GM19455 (cell line): ENCODE results near the gene APOBEC3B.
"Not testable (repeated sequence)": the region's sequence is repeated elsewhere in the genome, so short reads cannot be mapped to it uniquely, and the experiment has no call there.

Experiments used
- ATAC-seq: cut with Tn5 transposase; IDR thresholded peaks from one replicate; pipeline ENCODE4 v1.9.1; 2021; ENCODE audit not compliant: unreplicated experiment

The APOBEC3B gene

DNA sequence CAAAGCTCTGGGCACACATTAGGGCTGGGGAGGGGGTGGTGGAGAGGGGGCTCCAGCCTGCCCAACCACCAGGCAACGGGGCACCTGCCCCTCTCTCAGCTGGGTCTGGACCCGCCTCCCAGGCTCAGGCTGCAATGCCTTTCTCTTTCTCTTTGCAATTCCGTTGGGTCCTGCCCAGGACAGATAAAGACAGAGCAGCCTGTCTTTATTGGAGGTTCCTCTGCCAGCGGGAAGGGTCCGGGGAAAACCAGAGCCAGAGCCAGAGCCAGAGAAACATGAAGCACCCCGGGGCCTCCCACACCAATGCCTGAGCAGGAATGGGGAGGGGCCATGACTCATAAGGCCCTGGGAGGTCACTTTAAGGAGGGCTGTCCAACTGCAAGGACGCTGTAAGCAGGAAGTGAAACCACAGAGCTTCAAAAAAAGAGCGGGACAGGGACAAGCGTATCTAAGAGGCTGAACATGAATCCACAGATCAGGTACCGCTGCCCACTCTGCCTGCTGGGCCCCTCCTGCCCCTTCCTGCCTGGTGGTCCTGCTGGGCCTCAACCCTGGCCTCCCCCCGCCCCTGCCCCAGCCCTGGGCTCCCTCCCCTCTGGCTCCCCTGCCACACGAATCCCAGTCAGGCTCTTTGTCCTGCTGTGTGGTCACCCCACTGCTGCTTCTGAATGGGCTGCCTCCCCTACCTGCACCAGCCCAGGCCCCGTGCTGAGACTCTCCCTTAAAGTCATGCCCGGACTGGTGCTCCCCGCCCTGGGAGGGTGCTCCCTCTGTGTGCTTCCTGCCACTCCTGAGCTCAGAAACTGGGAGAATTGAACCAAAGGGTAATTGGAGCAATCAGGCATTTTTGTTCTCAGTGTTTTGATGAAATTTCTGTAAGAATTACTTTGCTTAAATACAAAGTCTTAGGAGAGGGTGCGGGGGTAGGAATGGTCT is at the start of gene APOBEC3B:
Gene APOBEC3B (plus strand): TSS at position 356 of the 936 bp plus-strand sequence. CDS start 107 bp downstream, at position 463.
- ATAC-seq = no peak

DNA sequence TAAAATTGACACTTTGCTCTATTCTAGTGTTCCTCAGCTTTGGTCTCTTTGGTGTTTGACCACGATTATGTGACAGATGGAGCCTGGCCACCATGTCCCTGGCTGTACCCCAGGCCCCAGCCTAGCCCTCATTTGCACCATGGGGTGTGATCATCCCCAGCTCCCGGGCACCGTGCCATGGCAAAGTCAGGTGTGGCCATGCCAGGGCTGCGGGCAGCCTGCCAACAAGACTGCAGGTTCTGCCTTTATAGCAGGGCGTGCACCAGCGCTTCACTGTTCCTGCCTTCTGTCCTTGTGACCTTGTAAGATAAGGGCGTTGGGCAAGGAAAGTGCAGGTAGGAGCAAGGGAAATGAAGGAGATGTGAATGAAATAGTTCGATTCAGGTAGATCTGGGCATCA is 47.1 kb upstream of the APOBEC3B start:
- no peak for ATAC-seq

DNA sequence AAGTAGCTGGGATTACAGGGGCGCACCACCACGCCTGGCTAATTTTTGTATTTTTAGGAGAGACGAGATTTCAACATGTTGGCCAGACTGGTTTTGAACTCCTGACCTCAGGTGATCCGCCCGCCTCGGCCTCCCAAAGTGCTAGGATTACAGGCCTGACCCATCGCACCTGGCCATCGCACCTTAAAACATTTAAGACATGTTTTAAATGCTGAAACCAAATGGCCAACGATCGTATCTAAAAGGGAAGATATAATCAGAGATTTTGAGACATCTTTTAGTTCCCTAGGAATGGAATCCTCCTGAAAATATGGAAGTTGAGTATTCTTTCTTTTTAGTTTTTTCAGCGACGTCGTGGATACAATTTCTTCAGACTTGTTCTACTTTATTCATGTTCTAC is 46.5 kb upstream of the APOBEC3B start:
- no peak for ATAC-seq

DNA sequence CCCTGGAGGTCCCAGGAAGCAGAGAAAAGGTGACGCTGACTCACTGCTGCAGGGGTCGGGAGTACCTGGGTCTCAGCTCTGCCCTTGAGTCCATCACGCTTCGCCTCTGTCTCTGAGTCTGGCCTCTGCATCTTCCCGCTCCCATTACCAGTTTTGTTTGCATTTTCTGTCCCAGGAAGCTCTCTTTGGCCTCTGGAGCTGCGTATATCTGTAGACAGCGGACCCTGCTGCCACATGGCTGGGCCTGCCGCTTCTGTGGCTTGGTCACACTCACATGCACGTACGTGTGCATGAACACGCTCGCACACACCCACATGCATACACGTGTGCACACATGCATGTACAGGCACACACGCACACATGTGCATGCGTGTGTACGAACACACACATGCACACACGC is 45.6 kb upstream of the APOBEC3B start:
- ATAC-seq = no peak

DNA sequence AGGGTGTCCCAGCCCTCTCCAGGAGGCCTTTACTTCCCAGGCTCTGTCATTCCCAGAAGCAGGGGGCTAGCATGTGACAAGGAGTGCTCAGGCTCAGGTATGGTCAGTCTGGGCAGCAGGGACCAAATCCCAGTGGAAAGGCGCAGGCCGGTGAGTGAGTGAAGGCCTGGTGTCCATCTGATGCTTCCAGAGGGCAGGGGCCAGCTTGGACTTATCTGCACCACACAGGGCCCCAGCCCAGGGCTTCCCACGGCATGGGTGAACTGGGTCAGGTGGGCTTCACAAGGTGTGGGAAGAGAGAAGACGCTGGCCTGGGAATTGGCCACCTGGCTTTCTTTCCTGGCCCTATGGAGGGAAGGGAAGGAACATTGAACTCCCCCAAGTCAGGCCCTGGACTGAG is 45.1 kb upstream of the APOBEC3B start:
- no peak for ATAC-seq

DNA sequence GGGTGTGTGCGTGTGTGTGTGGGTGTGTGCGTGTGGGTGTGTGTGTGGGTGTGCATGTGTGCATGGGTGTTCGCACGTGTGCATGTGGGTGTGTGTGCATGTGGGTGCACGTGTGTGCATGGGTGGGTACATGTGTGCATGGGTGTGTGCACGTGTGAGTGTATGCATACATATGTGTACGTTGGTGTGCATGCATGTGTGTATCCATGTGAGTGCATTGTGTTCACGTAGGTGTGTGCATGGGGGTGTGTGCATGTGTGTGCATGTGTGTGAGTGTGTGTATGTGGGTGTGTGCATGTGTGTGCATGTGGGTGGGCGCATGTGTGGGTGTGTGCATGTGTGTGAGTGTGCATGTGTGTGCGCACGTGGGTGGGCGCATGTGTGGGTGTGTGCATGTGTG is 44.6 kb upstream of the APOBEC3B start:
- ATAC-seq = no peak

DNA sequence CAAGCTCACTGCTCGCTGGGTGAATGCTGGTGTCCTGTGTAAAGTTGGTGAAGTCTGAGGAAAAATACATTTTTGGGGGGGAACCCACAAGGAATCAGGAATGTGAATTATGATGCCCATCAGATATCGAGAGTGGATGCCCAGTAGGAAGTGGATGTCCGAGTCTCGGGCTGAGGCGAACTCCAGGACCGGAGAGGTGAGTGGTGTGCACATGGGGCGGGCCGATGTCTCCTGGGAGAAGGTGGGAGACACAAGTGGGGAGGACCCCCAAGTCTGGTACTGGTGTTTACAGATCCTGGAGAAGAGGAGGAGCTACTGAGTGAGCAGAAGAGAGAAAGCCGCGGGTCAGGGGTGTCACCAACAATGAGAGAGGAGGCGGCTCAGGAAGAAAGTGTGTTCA is 43.9 kb upstream of the APOBEC3B start:
- no peak for ATAC-seq

DNA sequence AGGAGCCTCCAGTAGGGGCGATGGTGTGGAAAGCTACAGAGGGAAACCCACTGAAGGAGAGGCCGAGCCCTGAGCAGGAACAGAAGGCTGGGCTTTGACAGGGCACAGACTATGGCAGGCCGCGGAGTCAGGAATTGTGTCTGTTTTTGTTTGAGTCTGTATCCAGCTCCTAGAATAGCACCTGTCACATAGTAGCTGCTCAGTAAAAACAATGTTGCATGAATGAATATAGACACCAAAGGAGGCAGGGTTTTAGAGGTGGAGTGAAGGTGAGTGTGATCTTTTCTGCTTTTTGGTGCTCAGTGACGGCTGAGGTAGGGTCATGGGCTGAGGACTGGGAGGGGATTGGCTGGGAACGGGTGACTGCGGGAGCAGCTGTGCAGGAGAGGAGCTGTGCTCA is 43.2 kb upstream of the APOBEC3B start:
- no peak for ATAC-seq

DNA sequence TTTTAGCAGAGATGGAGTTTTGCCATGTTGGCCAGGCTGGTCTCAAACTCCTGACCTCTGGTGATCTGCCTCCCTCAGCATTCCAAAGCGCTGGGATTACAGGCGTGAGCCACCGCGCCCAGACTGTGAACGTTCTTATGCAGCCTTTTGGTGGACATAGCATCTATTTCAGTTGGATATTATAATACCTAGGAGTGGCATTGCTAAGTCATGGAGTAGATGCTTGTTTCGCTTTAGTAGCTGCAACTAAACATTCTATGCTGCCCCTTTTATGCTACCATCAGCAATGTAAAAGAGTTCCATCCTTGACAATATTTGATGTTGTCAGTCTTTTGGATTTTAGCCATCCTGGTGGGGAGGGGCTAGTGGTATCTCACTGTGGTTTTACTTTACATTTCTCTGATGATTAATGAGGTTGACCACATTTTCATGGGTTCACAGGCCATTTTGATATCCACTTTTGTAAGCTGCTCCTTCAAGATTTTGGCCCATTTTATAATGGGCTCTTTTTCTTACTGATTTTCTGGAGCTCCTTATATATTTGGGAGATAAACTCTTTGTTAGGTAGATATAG is 41.2 kb upstream of the APOBEC3B start:
- ATAC-seq = no peak

DNA sequence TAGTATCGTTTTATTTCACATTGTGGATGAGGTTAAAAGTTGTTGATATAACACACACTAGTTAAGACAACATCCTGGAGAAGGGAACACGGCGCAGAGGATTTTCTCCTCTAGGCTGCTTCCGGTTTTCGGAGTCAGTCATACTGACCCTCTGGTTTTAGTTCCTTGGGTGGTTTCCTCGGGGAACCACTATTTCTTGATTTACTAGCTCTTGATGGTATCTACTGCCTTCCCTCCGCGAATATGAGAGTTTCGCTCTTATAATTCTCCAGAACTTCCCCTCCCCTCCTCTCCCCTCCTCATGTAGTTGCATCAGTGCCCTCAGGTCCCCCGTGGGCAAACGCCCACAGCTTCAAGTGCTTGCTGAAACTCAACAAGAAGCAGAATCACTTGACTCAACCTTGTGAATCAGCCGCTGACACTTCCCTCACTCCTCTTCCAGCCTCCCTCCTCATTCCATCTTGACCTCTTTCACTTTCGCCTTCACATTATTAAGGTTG is 40.6 kb upstream of the APOBEC3B start:
- peak; percentile 66 for ATAC-seq

DNA sequence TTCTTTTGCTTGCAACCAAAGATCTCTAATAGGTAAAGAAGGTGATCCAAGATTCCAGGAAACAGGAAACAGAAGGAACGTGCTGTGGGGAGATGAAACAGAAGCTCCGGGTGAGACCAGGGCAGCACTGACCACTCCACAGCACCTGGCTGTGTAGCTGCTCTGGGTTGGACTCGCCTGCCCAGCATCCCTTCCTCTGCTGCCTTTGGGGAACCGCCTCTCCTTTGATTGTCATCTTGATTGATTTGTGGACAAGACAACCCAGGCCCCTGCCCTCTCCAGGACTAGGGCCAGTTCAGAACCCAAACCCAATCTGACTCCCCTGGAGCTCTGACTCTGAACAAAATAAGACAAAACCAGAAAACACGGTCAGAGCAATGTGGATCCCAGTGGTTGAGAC is 39.4 kb upstream of the APOBEC3B start:
- ATAC-seq = no peak

DNA sequence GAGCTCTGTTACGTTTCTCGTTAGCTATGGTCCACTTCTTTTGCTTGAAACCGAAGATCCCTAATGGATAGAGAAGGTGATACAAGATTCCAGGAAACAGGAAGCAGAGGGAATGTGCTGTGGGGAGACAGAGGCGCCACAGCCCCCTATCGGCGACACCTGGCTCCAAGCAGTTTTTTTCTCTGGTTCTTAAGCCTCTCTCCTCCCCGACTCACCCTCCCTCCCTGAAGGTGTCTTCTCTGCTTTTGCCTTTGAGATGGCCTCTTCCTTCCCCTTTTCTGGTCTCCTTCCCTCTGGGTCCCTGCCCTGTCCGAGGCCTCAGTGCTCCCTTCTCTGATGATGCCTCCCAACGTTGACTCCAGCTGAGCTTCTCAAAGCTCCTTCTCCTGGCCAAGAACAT is 38.9 kb upstream of the APOBEC3B start:
- no peak for ATAC-seq

DNA sequence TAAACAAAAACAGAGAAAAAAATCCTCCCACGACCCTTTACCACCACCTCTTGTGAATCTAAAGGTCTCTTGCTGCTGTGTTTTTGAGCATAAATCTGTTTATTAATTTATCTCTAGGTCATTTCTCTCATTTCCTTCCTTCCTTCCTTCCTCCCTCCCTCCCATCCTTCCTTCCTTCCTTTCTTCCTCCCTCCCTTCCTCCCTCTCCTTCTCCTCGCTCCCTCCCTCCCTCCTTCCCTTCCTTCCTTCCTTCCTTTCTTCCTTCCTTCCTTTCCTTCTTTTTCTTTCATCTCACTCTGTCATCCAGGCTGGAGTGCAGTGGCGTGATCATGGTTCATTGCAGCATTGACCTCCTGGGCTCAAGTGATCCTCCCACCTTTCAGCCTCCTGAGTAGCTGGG is 38.3 kb upstream of the APOBEC3B start:
- no peak for ATAC-seq

DNA sequence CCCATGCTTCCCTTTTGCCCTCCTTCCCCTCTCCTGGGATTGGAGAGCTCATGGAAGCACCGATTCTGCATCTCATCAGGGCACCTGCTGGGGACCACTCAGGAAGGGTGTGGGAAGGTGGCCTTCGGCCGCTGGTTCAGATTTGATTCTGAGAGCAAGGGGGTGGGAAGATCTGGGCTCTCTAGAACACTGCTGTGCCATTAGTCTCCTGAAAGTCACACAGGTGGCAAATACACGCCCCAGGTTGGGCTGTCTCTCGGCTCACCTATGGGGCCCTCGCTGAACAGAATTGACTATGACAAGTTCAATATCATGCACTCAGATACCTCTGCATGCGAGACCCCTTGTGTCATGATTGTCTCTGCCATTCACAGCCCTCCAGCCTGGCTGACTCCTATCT is 37.5 kb upstream of the APOBEC3B start:
- no peak for ATAC-seq

DNA sequence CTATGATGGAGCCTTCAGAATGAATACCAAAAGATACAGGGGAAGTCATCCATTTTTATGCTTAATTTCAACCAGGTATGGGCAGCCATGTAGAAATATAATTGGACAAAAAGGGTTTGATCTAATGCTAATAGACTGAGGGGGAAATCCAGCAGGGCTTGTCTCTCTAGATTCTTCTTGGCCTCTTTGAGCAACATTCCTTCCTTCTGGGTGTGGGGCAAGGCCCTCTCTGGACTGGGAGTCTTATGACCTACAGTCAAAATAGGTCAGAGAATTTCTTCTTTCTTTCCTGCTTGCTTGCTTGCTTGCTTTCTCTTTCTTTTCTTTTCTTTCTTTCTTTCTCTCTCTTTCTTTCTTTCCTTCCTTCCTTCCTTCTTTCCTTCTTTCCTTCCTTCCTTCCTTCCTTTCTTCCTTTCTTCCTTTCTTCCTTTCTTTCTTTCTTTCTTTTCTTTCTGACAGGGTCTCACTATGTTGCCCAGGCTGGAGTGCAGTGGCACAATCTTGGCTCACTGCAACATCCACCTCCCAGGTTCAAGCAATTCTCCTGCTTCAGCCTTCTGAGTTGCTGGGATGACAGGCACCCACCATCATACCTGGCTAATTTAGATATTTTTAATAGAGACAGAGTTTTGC is 36.3 kb upstream of the APOBEC3B start:
- ATAC-seq = not testable (repeated sequence)

DNA sequence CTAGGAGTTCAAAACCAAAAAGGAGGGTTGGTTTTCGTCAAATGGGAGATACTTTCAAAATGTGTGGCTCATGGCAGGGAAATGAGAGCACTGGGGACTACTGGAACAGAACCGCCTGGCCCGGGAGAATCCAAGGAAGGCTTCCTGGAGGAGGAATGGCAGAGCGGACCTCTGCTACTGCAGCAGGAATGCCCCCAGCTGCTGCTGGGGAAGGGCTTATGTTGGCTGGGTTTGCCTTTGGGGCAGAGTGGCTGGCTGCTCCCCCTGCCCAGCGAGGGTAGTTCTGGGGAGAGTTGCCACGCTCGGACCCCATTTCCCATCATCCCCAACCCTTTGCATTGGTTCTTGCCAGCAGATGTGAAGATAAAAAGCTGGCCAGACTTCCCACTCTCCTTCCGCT is 35.4 kb upstream of the APOBEC3B start:
- ATAC-seq = no peak

DNA sequence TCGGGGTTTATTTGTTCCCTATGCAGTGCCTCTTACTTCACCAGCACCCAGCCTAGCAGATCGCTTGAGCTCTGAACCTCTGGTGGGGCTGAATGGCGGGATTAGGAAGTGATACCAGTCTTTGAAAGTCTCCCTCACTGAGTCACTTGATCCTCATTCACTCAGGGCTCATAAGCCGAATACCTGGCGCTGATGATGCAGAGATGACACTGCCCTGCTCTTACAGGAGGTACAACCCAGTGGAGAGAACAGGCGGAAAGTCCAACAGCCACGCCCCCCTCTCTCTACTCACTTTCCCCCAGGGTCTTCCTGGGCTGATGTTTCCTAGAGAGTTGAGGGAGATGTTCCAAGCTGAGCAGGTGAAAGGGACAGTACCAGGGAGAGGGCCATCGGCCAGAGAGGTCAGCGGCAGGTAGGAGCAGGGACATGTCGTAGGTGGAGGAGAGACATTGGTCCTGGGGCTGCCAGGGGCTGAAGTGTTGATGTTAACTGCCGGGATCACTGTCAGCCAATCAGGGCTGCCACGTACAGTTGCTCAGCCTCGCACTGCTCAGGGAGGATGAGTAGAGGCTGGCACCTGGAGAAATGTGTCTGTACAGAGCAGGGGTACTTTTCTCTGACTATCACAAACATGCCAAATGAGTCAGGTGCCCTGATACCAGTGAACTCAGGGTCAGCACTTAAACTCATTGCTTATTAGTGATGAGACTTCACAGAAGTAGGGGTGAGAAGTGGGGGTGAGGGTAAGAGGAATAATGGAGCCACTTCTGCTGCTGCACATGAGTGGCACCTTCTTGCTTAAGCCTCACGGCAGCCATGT is 34.6 kb upstream of the APOBEC3B start:
- no peak for ATAC-seq

DNA sequence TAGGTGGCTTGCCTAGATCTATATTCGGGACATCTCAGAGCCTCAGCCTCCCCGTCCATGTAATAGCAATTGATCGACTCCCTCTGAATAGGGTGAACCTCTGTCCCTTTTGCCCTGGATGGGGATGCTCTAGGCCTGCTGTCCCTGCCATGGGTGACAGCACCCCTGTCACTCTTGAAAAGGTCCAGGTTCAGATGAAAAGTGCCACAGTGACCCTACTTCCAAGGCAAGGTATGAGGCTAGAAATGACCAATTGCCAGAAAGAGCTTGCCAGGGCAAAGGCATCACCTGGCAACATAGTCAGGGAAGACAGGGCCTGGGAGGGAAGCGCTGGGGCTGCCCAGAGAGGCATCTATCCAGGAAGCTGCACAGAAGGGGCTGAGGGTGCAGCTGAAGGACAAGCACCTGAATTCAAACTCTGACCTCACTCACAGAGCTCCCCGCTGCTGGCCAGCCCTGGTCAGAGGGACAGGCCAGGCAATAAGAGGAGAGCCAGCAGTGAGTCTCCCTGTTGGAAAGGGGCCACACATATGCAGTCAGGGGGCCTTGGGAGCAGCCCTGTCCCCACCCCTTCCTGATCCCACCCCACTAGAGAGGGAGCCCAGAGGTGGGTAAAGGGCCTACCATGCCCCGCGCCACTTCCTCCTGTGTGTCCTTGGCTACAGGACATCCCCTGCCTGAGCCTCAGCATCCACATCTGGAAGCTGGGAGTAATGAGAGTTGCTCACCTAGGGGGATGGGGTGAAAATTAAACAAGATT is 33.8 kb upstream of the APOBEC3B start:
- no peak for ATAC-seq

DNA sequence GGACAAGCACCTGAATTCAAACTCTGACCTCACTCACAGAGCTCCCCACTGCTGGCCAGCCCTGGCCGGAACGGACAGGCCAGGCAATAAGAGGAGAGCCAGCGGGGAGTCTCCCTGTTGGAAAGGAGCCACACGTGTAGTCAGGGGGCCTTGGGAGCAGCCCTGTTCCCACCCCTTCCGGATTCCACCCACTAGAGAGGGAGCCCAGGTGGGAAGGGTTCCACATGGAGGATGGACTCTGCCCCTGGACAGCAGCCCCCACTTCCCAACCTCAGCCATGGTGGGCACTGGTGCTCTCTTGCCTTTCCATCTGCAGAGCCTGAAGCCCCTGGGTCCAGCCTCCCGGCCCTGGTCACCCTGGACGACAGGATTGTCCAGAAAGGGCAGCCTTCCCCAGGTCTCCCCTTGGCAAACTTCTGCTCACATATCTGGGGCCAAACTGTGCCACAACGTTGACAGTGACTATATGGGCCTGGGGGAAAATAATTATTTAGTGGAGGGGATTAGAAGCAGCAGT is 32.2 kb upstream of the APOBEC3B start:
- no peak for ATAC-seq
